ENCODE data around the gene ATP11B. TPM values are rescaled to one million over a fixed set of nuclear protein-coding genes. Genes with fewer than 3 reads are reported as not detected.

Gene ATP11B
- total and polyA plus RNA-seq, 2 of the 8 experiments (the other 6 are each of a cell fraction or from before 2014, with no cell fraction given): 5.1 to 26.5 TPM

DNA sequence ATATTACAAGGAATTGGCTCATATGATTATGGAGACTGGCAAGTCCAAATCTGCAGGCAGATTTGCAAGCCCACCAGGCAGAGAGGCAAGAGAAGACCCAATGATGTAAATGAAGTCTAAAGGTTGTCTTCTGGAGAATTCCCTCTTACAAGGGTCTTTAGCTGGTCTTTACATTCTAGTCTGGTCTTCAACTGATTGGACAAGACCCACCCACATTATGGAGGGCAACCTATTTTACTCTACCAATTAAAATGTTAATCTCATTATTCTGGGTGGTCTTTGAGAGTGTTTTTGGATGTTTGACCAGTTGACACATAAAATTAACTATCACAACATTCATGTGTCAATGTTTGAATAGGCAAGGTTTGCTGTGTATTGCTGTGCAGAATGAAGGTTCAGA is 28.0 kb upstream of the ATP11B start (continued):
- no peak for TF ChIP-seq CTBP2 (IDR thresholded peaks at IDR 0.05; ENCODE audit: borderline replicate concordance, insufficient read depth, insufficient read length, low read length)
- no peak for TF ChIP-seq SIX5 (IDR thresholded peaks at IDR 0.05; ENCODE audit: low read depth, low read length)
- no peak for TF ChIP-seq CHD1 (IDR thresholded peaks at IDR 0.05; ENCODE audit: low read depth, low read length)
- TF ChIP-seq, protein P1, sequence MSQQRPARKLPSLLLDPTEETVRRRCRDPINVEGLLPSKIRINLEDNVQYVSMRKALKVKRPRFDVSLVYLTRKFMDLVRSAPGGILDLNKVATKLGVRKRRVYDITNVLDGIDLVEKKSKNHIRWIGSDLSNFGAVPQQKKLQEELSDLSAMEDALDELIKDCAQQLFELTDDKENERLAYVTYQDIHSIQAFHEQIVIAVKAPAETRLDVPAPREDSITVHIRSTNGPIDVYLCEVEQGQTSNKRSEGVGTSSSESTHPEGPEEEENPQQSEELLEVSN (IDR thresholded peaks at IDR 0.05): no peak
- no peak for TF ChIP-seq RAD21 (IDR thresholded peaks at IDR 0.05 in 1 of 2, conservative IDR thresholded peaks at IDR 0.05 in 1 of 2; ENCODE audit: low read depth in 2 of 2, low read length in 2 of 2)
- no peak for TF ChIP-seq MAFK (IDR thresholded peaks at IDR 0.05; ENCODE audit: low read depth, low read length)
- TF ChIP-seq ZNF274 (IDR thresholded peaks at IDR 0.05; ENCODE audit: borderline replicate concordance, extremely low read depth, low read length): no peak

All from H1 (cell line).